Activated effector memory CD4-positive, alpha-beta T cell treated with Interleukin-2 at 50 U/mL for 16 hours (primary cell): Measurements from ENCODE around the gene CARD16.
"Not testable (repeated sequence)": the region's sequence is repeated elsewhere in the genome, so short reads cannot be mapped to it uniquely, and the experiment has no call there.

ENCODE experiments used
- DNase-seq: peaks from one replicate; pipeline ENCODE4 v3.0.0-alpha.2; 2020

The CARD16 gene

DNA sequence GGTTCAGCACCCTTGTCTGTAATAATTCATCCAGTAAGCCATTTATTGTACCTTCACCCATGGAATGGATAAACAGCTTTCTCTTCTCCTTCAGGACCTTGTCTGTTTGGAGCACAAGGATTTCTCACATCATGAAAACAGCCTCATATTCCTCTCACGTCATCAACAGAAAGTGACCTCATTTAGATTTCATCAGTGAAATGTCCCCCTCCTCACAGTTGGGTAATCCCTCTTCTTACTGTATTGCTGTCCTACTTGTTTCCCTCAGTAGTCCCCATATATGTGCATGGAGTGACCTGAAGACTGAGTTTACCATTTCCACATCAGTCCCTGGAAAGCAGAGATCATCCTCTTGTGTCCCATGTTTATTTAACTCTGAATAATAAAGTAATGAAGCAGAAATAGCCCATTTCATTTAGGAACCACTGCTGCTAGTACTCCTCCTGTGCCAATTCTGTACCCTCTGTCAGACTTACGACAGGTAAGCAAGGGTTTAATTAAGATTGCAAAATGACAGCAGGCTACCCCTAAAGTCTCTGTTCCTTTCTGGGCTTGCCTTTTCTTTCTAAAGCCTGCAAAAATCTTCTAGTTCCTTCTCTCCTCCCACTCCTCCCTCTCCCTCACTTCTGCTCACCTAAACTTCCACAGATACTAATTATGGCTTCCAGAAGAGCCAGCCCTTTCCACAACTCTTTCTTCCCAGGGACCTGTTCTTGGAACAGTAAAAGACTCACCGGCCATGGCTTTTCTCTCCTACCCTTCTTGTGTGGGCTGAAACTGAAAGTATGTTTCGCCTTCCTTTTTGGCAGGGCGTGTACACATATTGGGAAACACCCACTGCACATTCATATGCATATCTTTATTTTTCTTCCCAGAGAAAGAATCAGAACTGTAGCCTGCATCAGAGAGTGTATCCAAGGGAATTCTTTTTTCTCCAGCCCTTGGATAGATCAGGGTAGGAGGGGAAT is at the start of gene CARD16:
Gene CARD16 (minus strand): TSS at position 779 of the 968 bp plus-strand sequence. CDS start 38 bp downstream, at position 741.
- peak; percentile 15 for DNase-seq

DNA sequence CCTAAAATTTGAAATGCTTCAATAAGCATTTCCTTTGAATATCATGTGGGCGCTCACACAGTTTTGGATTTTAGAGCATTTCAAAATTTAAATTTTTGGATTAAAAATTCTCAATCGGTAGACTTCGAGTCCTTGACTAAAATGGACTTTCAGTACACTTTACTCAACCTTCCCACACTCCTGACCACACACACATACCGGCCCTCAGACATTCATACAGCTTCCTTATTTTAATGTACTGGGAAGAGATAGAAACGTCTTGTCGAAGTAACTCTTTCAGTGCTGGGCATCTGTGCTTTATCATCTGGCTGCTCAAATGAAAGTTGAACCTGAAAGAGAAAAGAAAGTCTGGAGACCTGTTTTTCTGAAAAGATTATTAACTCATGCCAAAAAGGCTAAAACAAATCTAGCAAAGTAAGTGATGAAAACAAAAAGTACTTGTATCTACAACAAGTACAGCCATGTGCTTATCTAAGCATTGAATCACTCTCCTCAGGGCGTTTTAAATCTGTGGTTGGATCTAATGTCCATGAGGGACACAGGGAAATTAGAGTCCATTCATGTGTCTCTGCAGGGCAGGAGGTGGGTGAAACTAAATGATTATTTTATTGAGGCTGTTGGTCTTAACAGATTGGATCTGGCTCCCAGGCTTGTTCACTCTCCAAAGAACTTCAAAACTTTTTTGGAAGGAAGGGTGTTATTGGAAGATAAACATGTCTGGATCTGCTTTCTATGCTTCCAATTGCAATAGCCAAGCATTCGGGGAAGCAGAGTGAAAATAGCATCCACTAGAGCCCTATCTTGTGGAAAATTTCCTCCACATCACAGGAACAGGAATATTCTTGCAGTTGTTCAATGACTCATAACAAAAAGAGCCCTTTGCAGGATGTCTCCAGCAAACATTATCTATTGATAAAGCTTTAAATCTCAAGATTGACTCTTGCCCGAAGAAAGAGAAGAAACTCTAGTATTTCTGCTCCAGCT is 47.4 kb upstream of the CARD16 start:
- DNase-seq: no peak

DNA sequence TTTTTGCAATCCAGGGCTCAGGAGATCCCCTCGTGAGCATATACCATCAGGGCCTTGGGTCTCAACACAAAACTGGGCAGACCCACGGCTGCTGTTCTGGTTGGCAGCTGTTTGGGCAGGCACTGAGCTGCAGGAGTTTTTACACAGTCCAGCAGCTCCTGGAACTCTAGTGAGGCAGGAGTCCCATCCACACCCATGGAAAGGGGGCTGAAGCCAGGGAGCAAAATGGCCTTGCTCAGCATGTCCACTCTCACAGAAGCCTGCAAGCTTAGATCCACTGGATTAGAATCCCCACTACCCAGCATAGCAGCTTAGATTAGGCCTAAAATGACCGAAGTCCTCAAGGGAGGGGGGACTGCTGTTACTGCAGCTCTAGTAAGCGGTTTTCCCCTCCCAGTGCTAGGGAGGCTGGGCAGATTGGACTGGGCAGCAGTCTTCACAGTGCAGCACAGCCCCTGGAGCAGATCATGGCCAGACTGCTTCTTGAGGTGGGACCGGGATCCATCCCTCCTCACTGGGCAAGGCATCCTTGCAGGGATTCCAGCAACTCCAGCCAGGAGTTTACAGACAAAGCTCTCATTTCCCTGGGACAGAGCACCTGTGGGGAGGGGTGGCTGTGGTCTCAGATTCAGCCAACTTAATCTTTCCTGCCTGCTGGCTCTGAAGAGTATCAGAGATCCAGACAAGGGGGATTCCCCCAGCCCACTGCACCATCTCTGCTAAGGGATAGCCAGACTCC is 36.4 kb upstream of the CARD16 start:
- no peak for DNase-seq

DNA sequence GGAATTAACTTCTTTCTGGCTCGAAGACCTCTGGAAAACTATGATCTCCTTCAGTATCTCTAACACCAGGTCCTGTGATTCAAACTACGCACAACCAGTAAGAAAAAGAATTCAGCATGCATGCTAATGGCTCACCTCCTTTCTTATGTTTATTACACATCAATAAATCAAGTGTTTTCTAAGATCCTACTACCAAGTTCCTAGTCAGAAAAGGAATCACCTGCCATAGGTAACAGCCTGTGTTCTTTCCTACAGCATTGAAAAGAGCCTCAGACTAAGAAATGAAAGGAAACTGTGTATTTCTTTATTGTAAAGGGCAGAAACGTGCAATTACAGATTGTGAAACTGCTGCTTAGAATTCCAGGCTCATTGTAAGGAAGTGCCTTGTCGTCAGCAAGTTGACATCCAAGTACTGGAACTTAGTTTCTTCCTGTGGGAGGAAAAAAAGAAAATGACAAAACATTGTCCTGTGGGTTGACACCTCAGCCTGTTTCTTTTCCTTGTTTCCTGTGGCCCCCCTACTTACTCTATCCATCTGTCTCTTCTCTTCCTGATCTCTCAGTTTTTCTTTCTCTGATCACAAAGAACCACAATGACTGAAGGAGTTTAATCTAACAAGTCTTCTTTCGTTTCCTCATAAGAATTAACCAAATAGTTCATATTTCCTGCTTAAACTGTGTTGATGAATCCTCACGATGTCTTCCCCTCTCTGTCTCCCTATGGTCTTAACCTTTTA is 35.2 kb upstream of the CARD16 start:
- DNase-seq: not testable (repeated sequence)

DNA sequence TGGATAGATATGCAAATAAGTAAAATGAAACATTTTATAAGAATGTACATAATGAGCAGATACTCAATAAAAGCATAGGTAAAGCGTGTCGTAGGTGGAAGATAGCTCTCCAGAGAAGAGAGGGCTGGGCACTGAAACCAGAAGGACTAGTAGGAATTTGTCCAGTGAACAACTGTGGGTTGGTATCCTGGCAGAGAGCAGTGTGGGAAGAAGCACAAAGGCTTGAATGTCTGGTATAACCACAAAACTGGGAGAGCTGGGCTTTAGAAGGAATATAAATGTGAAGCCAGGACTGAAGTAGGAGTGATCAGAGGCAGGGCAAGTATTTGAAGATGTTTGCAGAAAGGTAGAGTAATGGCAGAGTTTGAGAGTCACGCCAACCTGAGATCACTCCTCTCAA is 33.1 kb upstream of the CARD16 start:
- no peak for DNase-seq

DNA sequence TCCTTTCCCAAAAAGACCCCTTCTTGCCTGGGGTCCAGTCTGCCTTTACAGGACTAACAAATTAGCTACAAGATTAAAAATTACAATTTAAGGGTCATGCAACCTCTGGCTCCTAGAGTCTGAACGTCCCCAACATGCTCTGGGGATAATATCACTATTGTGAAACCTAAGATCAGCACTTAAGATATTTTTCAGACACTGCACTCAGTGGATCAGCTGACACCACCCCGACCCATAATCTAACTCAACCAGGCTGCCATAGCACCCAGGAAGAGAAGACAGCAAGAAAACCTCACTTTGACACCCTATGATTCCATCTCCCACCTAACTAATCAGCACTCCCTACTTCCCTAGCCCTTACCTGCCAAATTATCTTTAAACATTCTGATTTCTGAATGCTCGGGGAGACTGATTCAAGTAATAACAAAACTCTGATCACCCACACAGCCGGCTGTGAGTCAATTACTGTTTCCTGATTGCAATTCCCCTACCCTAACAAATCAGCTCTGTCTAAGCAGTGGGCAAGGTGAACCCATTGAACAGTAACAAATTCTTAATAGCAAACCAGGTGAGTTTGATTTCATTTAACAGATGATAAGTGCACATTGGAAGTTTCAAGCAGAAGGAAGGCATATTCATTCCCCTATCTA is 32.1 kb upstream of the CARD16 start:
- not testable (repeated sequence) for DNase-seq

DNA sequence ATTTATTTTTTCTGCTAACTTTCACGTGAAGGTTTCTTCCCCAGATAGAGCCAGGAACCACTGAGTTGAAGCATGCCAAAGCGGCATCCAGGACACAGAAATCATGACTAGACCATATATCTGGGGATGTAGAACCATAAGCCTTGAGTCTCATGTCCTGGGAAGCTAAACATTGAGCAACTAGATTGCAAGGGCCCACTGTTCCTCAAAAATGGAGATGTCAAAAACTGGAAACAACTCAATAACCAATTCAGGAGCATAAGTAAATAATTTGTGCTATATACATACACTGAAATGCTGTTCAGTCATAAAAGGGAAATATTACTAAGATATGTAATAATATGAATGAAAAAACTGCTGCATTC is 29.0 kb upstream of the CARD16 start:
- DNase-seq: no peak

DNA sequence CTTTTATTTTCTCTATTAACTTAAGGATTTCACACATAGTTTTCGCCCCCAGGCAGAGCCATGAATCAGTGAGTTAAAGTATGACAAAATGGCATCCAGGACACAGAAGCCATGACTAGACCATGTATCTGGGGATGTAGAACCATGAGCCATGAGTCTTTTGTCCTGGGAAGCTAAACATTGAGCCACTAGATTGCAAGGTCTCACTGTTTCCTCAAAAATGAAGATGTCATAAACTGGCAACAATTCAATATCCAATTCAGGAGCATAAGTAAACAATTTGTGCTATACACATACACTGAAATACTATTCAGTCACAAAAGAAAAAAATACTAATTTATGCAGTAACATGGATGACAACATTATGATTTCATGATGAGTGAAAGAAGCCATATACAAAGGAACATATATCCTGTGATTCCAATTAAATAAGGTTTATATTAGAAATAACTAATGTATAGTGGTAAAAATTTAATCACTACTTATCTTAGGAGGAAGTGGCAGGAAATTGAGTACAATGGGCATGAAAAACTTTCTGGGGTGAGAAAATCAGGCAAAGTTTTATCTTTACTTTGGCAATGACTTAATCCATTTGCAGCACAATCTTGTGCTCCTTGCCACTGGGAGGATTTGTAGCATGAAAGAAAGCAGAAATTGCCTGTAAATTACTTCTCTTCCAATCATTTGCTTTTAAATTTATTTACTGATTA is 28.5 kb upstream of the CARD16 start:
- DNase-seq: no peak

DNA sequence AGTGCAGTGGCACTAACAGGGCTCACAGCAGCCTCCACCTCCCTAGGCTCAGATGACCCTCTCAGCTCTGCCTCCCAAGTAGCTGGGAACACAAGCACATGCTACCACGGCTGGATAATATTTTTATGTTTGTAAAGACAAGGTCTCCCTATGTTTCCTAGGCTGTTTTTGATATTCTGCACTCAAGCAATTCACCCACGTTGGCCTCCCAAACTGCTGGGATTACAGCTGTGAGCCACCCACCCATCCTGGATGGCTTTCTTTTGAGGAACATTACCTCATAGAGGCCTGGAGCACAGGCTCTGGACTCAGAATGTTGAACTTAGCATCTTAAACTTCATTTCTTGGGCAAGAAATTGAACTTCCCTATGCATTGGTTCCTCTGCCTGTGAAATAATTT is 26.9 kb upstream of the CARD16 start:
- DNase-seq: not testable (repeated sequence)

DNA sequence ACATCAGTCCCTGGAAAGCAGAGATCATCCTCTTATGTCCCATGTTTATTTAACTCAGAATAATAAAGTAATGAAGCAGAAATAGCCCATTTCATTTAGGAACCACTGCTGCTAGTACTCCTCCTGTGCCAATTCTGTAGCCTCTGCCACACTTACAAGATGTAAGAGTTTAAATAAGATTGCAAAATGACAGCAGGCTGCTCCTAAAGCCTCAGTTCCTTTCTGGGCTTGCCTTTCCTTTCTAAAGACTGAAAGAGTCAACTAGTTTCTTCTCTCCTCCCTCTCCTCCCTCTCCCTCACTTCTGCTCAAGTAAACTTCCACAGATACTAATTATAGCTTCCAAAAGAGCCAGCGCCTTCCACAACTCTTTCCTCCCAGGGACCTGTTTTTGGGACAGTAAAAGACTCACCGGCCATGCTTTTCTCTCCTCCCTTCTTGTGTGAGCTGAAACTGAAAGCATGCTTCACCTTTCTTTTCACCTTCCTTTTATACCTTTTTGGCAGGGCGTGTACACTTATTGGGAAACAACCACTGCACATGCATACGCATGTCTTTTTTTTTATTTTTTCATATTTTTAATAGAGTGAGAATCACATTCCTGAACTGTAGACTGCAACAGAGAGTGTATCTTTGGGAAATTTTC is 26.1 kb upstream of the CARD16 start:
- DNase-seq: no peak

DNA sequence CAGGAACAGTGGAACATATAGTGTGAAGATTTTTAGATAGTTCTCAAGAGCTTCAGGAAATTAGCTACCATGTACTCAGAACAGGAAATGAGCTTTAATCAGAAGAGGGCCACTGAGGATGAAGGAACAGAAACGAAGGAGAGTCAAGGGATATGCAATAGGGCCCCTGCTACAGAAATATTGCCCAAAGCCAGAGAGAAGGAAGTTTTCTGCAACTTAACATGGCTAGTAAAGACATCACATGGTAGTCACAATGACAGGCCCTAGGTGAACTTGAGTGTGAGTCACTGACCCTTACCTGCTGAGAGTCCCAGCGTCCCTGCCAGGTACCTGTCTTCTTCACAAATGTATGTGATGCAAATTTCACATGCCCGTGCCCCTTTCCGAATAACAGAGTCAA is 25.2 kb upstream of the CARD16 start:
- DNase-seq: no peak

DNA sequence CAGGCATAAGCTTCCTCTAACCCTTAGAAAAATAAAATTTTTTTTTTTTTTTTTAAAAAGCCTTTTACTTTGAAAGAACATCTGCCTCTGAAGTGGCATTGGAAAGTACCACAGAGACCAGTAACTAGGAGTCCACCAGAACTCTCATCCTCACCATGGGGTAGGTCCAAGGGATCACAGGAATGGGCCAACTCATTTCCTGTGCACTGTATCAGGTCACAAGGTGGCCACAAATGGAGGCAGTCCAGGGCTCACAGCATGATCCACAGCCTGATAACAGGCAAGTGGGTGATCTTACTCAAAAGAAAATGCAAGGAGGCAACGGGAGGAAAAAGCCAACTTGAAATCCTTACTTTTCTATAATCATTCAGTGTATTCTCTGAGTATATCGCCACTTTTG is 24.6 kb upstream of the CARD16 start:
- not testable (repeated sequence) for DNase-seq

DNA sequence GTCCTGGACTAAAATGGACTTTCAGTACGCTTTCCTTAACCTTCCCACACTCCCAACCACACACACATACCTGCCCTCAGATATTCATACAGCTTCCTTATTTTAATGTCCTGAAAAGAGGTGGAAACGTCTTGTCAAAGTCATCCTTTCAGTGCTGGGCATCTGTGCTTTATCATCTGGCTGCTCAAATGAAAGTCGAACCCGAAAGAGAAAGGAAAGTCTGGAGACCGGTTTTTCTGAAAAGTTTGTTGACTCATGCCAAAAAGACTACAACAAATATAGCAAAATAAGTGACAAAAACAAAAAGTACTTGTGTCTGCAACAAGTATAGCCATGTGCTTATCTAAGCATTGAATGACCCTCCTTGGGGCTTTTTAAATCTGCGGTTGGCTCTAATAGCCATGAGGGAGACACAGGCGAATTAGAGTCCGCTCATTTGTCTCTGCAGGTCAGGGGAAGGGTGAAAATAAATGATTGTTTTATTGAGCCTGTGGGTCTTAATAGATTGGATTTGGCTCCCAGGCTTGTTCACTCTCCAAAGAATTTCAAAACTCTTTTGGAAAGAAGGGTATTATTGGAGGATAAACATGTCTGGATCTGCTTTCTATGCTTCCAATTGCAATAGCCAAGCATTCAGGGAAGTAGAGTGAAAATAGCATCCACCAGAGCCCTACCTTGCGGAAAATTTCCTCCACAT is 18.3 kb upstream of the CARD16 start:
- DNase-seq: not testable (repeated sequence)

DNA sequence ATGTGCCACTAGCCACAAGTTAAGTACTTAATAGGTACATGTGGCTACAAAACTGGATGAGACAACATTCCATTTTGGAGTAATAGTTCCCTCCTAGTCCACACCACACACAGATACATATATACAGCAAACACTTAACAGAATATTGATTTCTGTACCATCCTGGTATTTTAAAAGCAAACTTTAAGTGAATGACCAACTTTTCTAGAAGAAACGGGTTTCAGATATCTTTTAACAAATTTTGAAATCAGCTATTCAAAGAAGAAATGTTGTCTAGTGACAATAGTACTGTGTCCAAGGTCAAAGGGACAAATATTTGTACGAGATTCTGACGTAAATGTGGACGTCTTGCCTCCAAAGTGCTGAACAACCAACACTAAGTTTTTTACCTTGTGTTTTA is 12.3 kb upstream of the CARD16 start:
- DNase-seq: no peak

DNA sequence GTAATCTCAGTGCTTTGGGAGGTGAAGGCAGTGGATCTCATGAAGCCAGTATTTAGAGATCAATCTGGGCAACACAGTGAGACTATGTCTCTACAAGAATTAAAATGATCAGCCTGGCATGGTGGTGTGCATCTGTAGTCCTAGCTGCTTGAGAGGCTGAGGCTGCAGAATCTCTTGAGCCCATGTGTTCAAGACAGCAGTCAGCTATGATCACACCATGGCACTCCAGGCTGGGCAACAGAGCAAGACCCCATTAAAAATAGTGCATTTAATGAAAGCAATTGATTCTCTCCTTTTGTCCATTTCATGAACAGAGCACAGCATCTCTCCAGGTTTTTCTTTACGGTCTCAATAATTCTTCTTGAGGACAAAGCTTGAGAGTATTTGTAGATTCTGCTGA is 11.3 kb upstream of the CARD16 start:
- DNase-seq: no peak

DNA sequence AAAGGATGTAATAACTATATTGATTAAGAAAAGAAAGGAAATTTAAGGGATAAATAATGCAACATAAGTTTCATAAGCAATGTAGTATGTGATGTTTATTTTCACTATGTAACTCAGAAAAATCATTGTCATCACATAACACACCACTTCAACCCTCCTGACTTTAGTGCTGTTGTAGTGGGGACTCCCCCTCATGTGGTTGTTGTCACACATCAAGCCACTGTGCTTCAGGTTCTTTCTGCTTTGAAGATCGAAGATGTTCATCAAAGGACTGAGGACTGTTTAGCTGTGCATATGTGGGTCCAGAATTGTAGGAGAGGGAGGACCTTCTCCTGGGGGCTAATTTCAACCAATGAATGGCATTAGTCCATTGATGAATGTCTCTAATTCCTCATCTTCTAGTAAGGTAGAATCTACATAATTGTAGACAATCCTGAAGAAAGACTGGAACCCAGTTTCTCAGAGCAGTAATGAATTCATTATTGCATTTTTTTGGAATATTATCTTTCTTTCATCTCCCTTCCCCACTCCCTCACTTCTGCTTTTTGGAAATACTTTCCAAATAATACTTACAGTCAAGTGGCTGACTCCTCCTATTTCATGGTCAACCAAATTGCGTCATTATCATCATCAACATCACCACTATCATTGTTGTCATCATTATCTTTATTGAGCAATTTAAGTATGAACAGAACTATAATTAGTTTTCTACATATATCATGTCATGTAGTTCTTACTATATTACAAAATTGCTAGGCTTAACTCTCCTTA is 9.8 kb upstream of the CARD16 start:
- DNase-seq: no peak

DNA sequence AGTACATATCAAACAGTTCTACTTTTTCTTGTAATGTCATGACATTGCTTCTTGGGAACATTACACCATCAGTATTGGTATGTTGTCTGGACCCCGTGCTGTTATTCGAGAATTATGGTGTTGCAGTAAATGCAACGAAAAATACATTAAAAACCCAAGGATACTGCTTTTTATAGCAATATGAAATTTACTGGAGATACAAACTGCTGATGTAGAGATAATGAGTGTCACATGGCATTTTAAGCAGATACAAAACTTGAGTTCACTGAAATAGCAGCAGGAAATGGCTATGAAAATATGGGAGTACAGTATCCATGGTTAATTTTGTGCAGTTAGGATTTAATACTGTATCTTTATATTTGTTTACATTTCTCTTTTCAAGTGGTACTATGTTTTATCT is 7.4 kb upstream of the CARD16 start:
- DNase-seq: no peak

DNA sequence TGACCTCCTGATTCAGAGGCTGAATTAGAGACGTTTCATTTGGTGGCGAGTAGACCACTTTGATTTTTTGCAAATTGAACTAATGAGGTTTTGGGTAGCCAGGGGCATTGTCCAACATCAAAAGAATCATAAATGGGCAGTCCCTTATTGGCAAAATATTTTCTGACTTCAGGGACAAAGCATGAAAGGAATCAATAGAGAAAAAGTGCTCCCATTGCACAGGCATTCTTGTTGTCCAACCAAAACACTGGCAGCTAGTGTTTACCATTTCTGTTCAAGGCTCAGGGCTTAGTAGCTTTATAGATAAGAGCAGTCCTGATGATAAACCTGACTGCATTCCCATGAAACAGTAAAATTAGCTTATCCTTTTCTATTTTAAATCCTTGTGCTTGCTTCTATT is 6.4 kb upstream of the CARD16 start:
- DNase-seq: no peak

DNA sequence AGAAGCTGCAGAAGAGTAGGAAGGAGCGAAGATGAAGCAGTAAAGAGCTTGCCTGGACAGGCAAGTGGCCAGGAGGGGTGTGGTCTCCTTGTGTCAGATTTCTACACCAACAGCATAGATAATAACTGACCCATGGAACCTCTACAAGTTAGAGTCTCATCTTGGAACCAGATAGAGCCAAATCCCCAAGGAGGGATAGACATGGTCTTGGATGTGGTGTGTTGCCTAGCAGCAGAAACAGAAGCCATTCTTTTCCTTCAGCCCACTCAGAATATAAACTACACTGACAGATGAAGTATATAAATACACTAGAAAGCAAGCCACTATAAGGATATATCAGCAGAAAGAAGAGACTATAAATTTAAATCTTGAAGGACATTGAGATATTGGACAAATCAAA is 4.3 kb upstream of the CARD16 start:
- DNase-seq: no peak
